Heart left ventricle (tissue), 16 donors: ENCODE data around the gene CLK2. TPM values are rescaled to one million over a fixed set of nuclear protein-coding genes. Genes with fewer than 3 reads are reported as not detected.
A peak's percentile ranks its signal among the peaks of the same experiment; 100 is the strongest.

Source experiments
- ATAC-seq, 4 donors: fragments of 200-7000 bp; cut with Tn5 transposase; one replicate each; pipeline ENCODE4 v1.9.1; 2020 to 2022; ENCODE audit warnings: moderate library complexity in 4 of 4, mild to moderate bottlenecking in 3 of 4, moderate number of reproducible peaks in 1 of 4
- DNase-seq, 5 donors: peaks; one replicate each; pipeline ENCODE4 v3.0.0-alpha.2; 2020
- H3K27ac ChIP-seq, 12 donors: fragments of 200-600 bp; sonication (generic) in 4 of 12; one replicate each; pipeline versions ENCODE4 v1.5.0 to v1.8.0; 2016 to 2022; ENCODE audit warnings: mild to moderate bottlenecking in 2 of 12
- H3K27me3 ChIP-seq, 9 donors: fragments of 200-600 bp; sonication (generic) in 2 of 9; one replicate each; pipeline versions ENCODE4 v1.5.1 to v1.8.0; 2016 to 2022; ENCODE audit warnings: mild to moderate bottlenecking in 3 of 9
- H3K36me3 ChIP-seq, 9 donors: fragments of 200-600 bp; sonication (generic) in 2 of 9; one replicate each; pipeline versions ENCODE4 v1.5.0 to v1.8.0; 2018 to 2022; ENCODE audit warnings: mild to moderate bottlenecking in 2 of 9
- H3K4me1 ChIP-seq, 12 donors: fragments of 200-600 bp; sonication (generic) in 4 of 12; one replicate each; pipeline versions ENCODE4 v1.5.0 to v1.8.0; 2016 to 2022; ENCODE audit warnings: mild to moderate bottlenecking in 3 of 12
- H3K4me3 ChIP-seq, 12 donors: fragments of 200-600 bp; sonication (generic) in 4 of 12; one replicate each; pipeline versions ENCODE4 v1.5.0 to v1.8.0; 2017 to 2022; ENCODE audit warnings: mild to moderate bottlenecking in 9 of 12, moderate library complexity in 4 of 12
- H3K9me3 ChIP-seq, 12 donors: fragments of 200-600 bp; sonication (generic) in 4 of 12; one replicate each; pipeline versions ENCODE4 v1.5.0 to v1.8.0; 2016 to 2022; ENCODE audit warnings: mild to moderate bottlenecking in 1 of 12
- CTCF ChIP-seq, 12 donors: fragments of 200-600 bp; sonication (generic) in 4 of 12; IDR thresholded peaks; one replicate each; pipeline versions ENCODE4 v1.5.0 to v1.8.0; 2018 to 2022; ENCODE audit warnings: antibody characterized with exemption in 12 of 12, mild to moderate bottlenecking in 5 of 12
- POLR2A ChIP-seq, 2 donors: fragments of 450-650 bp; IDR thresholded peaks; one replicate each; pipeline ENCODE4 v1.6.1; 2017; ENCODE audit warnings: antibody characterized with exemption in 2 of 2, mild to moderate bottlenecking in 2 of 2, moderate library complexity in 2 of 2
- WGBS, 4 donors: extraction: QIAGEN DNeasy Blood & Tissue Kit in 2 of 4; methylation state at CpG; one replicate each; pipeline versions ENCODE4 v1.1.5 to v1.1.7; 2013 to 2018; 5-methylcytosine and 5-hydroxymethylcytosine counted together
- intact Hi-C, 10 donors: fragments of 100-400 bp; cut with DNase I; formaldehyde crosslinking; loops; one replicate each; pipeline versions ENCODE4 v1.11.1 to v1.14.2; 2022
- polyA plus RNA-seq, 2 donors: library from polyadenylated mRNA; stranded (reverse); fragments of 200-250 nt; gene quantifications; one replicate each; pipeline ENCODE4 v1.2.3, GENCODE V29; 2013
- total RNA-seq, 9 donors: library from RNA; depleted of rRNA in 2 of 9; stranded (reverse); fragments of >200 nt in 2 of 9; fragmentation: NEBNext Ultra II Directional in 3 of 9; extraction: Animal tissue kit (Norgen Biotek cat#: 25700) in 3 of 9; gene quantifications; one replicate each; pipeline versions ENCODE4 v1.1.0 to v1.2.4, GENCODE V29; 2016 to 2023
- donor health status: ischemic (EF 13 %, LVEDD 7.1; RV severe dilation, severe dysfunction).
- donor health status: healthy with polysubstance abuse.
- donor health status: DM: no; HTN: yes; CAD: no.
- donor health status: DM: no; HTN: no; CAD: no.
- donor health status: ischemic (EF 25% LVEDD 6.9; RV normal size, moderate dysfunction).
- donor health status: ischemic (EF 25% LVEDD 5.7; RV mildly dilated, moderate dysfunction).
- donor health status: healthy.
- donor health status: DM: yes; HTN: yes; CAD: no.
- donor health status: ischemic (EF 35%, LVEDD 5.7; RV mildly dilated, moderate dysfunction).
- donor health status: nonischemic (EF 11% LVEDD 7.7; RV severe dilation, severe dysfunction).
- donor health status: DM: yes; HTN: yes; CAD: no.
- donor health status: PGD.
- donor health status: ischemic (EF 29% LVEDD 5.4; RV normal size, mild dysfunction).
- donor health status: nonischemic (EF 23%, LVEDD 6.1; RV moderate dilation, normal function).

The CLK2 gene
- total and polyA plus RNA-seq, 11 donors = 9.6 to 26.1 (median 17.2) TPM

GRCh38 chr1:155269381-155269780 is 3.9 kb downstream of the CLK2 start:
- peaks cover 5 to 73% (median 71%) of the 10 kb centered on the region in 9 donors for H3K36me3 ChIP-seq
- no peak for TF ChIP-seq CTCF (IDR thresholded peaks at IDR 0.05)
- TF ChIP-seq POLR2A (IDR thresholded peaks at IDR 0.05) = no peak
- no peak overlapping the region for H3K27ac ChIP-seq
- no peaks in the 10 kb centered on the region for H3K9me3 ChIP-seq
- H3K27me3 ChIP-seq = no peaks in the 10 kb centered on the region
- 92 to 95% (median 93%) methylated on average over 21 of the region's 21 CpGs for WGBS, 4 donors
- ATAC-seq (no peak), DNase-seq (no peak)
- H3K4me3 ChIP-seq = no peak overlapping the region
- H3K4me1 ChIP-seq = peaks cover 0 to 41% (median 23%) of the 10 kb centered on the region in 12 donors
- intact Hi-C loops = no loop called here

- Histone ChIP-seq H3K4me3 (no peak overlapping the region), H3K9me3 (no peaks in the 10 kb centered on the region), H3K4me1 (peaks cover 0 to 40% (median 19%) of the 10 kb centered on the region in 12 donors), H3K27ac (no peak overlapping the region), H3K27me3 (no peaks in the 10 kb centered on the region), H3K36me3 (peaks cover 5 to 81% (median 78%) of the 10 kb centered on the region in 9 donors)
- no peak for TF ChIP-seq POLR2A (IDR thresholded peaks at IDR 0.05)
- no peak for TF ChIP-seq CTCF (IDR thresholded peaks at IDR 0.05)
- intact Hi-C loops = no loop called here
- ATAC-seq = no peak
- no peak for DNase-seq
- WGBS, 4 donors = 87 to 92% (median 90%) methylated on average over 21 of the region's 21 CpGs
Observed at GRCh38 chr1:155268630-155269029, 4.7 kb downstream of the CLK2 start.

- Histone ChIP-seq H3K9me3 (no peaks in the 10 kb centered on the region), H3K4me3 (no peak overlapping the region), H3K36me3 (peaks cover 5 to 90% (median 87%) of the 10 kb centered on the region in 9 donors), H3K4me1 (peaks cover 0 to 45% (median 21%) of the 10 kb centered on the region in 12 donors), H3K27me3 (no peaks in the 10 kb centered on the region), H3K27ac (peak overlapping the region in 9 of 12 donors; percentile 3 to 62 (median 45))
- TF ChIP-seq CTCF (IDR thresholded peaks at IDR 0.05) (no peak), POLR2A (IDR thresholded peaks at IDR 0.05) (no peak)
- intact Hi-C loops = no loop called here
- DNase-seq (no peak), ATAC-seq (peak; percentile 24 to 59 (median 31))
- WGBS, 4 donors = 61 to 83% (median 68%) methylated on average over 2 of the region's 2 CpGs
Observed at GRCh38 chr1:155267373-155267772, 5.9 kb downstream of the CLK2 start.

- no peaks in the 10 kb centered on the region for H3K9me3 ChIP-seq
- peaks cover 5 to 88% (median 86%) of the 10 kb centered on the region in 9 donors for H3K36me3 ChIP-seq
- H3K27ac ChIP-seq = peak overlapping the region in 4 of 12 donors; percentile 15 to 57 (median 46)
- intact Hi-C loops = no loop called here
- 81 to 83% (median 82%) methylated on average over 6 of the region's 6 CpGs for WGBS, 4 donors
- H3K4me3 ChIP-seq = no peak overlapping the region
- no peaks in the 10 kb centered on the region for H3K27me3 ChIP-seq
- DNase-seq (no peak), ATAC-seq (no peak)
- TF ChIP-seq CTCF (IDR thresholded peaks at IDR 0.05) (no peak), POLR2A (IDR thresholded peaks at IDR 0.05) (no peak)
- H3K4me1 ChIP-seq = peaks cover under 1 to 40% (median 15%) of the 10 kb centered on the region in 12 donors
Observed at GRCh38 chr1:155266553-155266952, 6.8 kb downstream of the CLK2 start.
